NOMO-1 treated with DMSO at 0.1 percent for 48 hours (cell line): Measurements from ENCODE around the gene TPTE2.
"Not testable (repeated sequence)": the region's sequence is repeated elsewhere in the genome, so short reads cannot be mapped to it uniquely, and the experiment has no call there.

Experiments
- DNase-seq: peaks from one replicate; lab custom pipeline; 2025; ENCODE audit not compliant: unreplicated experiment; lab: John Stamatoyannopoulos, UW

Gene TPTE2

DNA sequence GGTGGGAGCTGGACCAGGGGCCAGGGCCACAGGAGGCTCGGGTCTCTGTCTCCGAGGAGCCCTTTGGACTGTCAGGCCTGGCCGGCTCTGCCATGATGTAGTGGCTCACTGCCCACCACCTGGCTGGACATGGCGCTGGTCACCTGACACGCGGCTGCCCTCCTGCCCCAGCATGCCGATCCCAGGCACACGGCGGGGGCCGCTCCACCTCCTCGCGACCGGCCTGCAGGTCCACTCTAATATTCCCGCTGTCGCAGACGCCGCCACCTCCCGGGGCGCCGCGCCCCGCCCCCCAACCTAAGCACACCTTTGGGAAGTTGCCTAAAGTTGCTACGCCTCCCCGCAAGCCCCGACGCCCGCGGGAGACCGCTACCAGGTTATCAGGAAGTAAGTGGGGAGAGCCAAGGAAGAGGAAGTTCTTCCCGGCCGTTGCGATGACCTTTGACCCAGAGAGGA is at the start of gene TPTE2:
Gene TPTE2 (minus strand): TSS at position 406 of the 456 bp plus-strand sequence. CDS start 58,298 bp downstream, outside the sequence.
- DNase-seq, result not testable (repeated sequence)

GRCh38 chr13:19607523-19608078 is 46.3 kb upstream of the TPTE2 start:
- no peak for DNase-seq

GRCh38 chr13:19606737-19607136 is 45.4 kb upstream of the TPTE2 start:
- DNase-seq, result no peak

GRCh38 chr13:19606152-19606551 is 44.8 kb upstream of the TPTE2 start:
- DNase-seq, result no peak

- no peak for DNase-seq
Observed at GRCh38 chr13:19605161-19605955, 44.0 kb upstream of the TPTE2 start.

DNA sequence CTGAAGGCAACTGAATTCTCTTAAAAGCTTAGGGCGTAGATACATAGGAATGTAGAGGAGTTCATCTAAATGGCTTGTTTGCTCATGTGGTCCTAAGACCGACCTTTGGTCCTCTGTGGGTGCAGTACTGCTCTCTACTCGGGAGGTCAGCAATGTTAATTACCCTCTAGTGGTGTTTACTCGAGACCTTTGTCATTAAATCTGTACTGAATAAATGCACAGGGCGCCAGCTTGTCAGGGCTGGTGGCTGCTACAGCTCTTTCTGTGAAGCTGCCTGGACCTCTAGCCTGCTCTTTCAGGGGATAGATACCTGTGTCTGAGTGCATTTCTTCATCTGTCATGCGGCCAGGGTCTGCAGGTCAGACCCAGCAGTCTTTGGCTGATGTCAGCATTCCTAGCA is 43.0 kb upstream of the TPTE2 start:
- DNase-seq, result no peak

DNA sequence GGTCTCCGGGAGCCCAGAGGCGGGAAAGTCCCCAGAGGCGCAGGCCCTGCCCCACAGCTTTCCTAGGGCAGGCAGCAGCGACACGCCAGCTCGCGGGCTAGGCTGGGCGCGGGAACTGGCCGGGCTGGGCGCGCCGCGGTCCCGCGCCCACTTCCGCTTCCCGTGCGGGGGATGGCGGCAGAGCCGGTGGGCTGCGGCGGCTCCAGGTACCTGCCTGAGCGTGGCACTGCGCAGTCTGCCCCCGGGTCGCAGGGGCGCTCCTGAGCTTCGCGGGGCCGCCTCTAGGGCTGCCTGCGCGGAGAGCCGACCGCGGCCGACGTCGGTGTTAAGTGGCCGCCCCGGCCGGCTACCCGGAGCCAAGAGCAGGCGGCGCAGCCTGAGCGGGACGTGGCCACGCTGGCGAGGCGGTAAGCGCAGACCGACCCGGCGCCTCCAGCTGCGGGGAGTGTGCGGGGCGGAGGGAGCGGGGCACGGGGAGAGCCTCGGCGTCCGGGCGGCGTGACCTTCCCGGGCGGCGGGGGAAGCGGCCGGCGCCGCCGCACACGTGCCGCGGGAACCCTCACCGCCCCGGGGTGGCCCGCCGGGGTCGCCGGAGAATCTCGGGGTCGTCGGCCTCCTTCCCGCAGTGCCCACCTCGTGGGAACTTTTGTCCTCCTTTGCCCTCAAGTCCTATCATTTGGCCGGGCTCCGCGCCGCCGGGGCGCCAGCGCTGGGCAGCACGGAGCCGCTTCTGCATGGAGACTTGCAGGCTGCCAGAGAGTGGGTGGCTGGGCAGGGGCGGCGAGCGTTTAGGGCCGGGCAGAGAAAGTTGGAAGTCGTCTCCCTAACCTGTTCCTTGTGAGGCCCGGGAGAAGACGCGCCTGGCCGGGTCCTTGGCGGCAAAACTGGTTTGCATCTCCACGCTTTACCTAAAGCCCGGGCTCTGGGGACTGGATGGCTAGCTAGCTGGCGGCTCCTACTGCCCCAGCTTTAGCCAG is 40.7 kb upstream of the TPTE2 start:
- peak; percentile 59 for DNase-seq

DNA sequence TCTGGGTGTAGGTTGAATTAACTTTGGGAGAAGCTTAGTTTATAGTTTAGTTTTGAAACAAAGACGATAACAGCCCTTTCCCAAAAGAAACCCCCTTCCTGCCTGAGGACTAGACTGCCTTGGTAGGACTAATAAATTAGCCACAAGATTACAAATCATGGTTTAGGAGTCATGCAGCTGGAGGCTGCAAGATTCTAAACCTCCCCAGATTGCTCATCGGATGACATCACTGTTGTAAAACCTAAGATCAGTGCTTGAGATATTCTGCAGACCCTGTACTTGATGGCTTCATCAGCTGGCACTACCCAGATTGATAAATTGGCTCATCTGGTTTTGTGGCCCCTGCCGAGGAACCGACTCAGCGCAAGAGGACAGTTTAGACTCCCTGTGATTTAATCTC is 36.2 kb upstream of the TPTE2 start:
- DNase-seq, result peak; percentile 35

DNA sequence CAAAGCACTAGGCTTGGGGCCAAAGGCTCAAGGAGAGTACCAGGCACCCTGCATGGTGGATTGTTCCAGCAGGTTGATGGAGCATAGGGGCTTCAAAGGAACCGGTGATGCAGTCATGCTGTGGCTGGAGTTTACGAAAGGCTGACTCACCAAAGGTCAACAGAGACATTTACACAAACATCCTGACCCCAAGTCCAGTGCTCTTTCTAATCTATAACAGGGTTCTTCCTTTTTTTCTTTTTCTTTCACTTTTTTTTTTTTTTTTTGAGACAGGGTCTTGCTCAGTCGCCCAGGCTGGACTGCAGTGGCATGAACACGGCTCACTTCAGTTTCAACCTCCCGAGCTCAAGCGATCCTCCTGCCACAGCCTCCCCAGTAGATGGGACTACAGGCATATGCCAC is 35.6 kb upstream of the TPTE2 start:
- DNase-seq, result peak; percentile 30

GRCh38 chr13:19596086-19596485 is 34.8 kb upstream of the TPTE2 start:
- no peak for DNase-seq

DNA sequence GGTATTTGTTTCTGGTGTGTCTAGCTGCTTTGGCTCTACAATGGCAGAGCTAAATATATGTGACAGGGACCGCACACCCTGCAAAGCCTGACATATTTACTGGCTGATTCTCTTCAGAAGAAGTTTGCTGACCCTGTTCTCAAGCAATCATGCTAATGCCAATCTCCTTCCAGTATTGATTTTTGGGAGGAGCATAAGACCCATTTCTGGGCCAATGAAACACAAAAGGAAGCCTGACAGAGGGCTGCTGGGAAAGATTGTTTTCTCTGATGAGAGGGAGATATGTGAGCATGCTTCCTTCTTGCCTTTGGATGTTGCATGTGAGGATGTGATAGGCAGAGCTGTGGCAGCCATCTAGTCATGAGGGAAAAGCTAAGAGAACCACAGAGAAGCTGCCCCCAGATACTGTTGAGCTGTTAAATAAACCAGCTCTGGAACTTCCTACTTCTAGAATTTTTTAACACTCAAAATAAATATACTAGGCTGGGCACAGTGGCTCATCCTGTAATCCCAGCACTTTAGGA is 31.4 kb upstream of the TPTE2 start:
- DNase-seq, result no peak

GRCh38 chr13:19591864-19592263 is 30.5 kb upstream of the TPTE2 start:
- peak; percentile 81 for DNase-seq

GRCh38 chr13:19590423-19590822 is 29.1 kb upstream of the TPTE2 start:
- peak; percentile 48 for DNase-seq

GRCh38 chr13:19589312-19589711 is 28.0 kb upstream of the TPTE2 start:
- no peak for DNase-seq

GRCh38 chr13:19587635-19588300 is 26.4 kb upstream of the TPTE2 start:
- DNase-seq, result peak; percentile 69

GRCh38 chr13:19586904-19587634 is 25.7 kb upstream of the TPTE2 start:
- DNase-seq, result peak; percentile 98

- DNase-seq, result no peak
Observed at GRCh38 chr13:19581675-19582074, 20.3 kb upstream of the TPTE2 start.

DNA sequence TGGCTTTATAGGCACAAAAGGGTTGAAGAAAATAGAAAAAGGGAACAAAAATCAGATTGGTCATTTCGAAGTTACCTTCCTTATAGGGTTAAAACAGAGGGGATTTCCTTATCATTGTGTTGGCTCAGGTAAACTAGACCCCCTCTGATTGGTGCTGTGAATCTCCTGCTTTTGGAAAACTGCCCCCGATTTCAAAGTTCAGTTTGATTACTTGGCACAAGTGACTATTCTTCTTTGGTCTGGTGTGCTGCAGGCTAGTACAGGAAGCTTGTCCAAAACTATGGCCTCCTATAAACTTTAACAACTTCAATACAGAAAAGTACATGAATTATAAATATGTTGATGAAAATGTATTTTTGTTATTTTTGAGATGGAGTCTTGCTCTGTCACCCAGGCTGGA is 13.9 kb upstream of the TPTE2 start:
- DNase-seq, result no peak

DNA sequence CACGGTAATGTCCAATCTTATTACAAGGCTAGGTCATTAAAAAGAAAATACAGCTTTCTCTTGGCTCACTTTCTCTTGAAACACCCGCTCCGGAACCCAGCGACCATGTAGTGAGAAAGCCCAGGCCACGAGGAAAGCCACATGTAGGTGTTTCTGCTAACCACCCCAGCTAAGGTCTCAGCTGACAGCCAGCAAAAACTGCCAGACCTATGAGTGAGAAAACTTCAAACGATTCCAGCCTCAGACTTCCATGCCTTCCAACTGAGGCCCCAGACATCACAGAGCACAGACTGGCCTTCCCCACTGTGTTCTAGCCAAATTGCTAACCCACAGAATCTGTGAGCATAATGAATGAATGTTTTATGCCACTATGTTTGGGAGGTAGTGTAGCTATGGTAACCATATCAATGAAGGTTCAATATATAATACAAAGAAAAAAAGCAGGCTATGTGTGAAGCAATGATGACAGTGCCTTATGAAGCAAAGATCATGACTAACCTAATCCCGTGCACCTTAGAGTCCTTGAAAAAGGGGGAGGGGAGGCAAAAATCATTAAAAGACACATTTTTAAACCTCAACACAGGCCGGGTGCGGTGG is 11.9 kb upstream of the TPTE2 start:
- DNase-seq, result no peak

GRCh38 chr13:19572280-19572679 is 10.9 kb upstream of the TPTE2 start:
- DNase-seq, result no peak
